ENCODE data around the gene RASIP1. TPM values are rescaled to one million over a fixed set of nuclear protein-coding genes. Genes with fewer than 3 reads are reported as not detected.
"Not testable (repeated sequence)": the region's sequence is repeated elsewhere in the genome, so short reads cannot be mapped to it uniquely, and the experiment has no call there.

Gene RASIP1
- total RNA-seq, 1 donor from 2014 or later = 0.62 TPM

DNA sequence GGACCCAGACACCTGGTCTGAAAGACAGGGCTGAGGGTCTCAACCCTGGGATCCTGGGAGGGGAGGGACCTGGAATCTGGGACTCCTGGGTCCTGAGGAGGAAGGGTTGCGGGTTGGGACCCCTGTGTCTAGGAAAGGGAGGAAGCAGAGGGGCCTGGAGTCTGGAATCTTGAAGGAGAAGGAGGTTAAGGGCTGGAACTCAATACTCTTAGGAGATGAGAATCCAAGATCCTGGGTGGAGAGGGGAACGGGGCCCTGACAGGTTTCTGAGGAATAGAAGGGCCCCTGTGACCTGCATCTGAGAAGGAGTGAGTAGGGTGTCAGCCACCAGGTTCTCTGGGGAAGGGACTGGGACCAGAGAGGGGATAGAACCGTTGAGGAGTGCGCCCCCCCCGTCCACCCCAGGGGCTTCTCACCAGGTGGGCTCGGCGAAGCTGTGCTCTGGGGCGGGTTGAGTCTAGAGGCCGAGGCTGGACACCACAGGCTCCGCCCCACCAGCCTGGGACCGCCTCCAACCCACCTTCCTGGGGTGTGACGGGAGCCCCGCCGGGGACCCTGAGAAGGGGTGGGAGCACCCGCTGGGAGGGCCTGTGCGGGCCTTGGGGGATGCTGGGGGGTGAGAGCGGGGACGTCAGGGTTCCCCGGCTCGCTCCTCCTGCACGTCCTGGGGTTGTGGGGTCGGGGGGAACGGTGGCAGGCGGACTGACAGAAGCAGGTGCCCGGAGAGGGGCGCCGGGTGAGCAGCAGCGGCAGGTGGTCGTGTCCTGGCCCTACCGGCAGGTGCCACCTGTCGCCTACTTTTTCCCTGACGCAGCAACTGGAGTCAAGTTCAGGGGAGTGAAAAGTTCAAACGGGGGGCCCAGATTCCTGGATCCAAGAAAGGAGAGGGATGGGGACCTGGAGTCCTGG is 20.9 kb downstream of the RASIP1 start, which contains the start of gene MAMSTR:
TSS of gene MAMSTR (minus strand) at position 463 of the 909 bp plus-strand sequence. CDS start 694 bp downstream, outside the sequence.
- H3K9me3 Mint-ChIP-seq (ENCODE audit: low read depth) = no peaks in the 10 kb centered on the region
- peak within 1 kb of the TSS; percentile 98 for H3K4me3 Mint-ChIP-seq (ENCODE audit: unreplicated experiment)
- no peak for DNase-seq (ENCODE audit: low spot score)
- no peaks in the 10 kb centered on the region for H3K27me3 Mint-ChIP-seq (ENCODE audit: low read depth)
- peak within 1 kb of the TSS; percentile 99 for H3K27ac Mint-ChIP-seq (ENCODE audit: unreplicated experiment)
- peaks cover 36% of the 10 kb centered on the region for H3K4me1 Mint-ChIP-seq (ENCODE audit: low read depth)
- H3K36me3 Mint-ChIP-seq (ENCODE audit: low read depth) = no peaks in the 10 kb centered on the region
- TF ChIP-seq, protein P1, sequence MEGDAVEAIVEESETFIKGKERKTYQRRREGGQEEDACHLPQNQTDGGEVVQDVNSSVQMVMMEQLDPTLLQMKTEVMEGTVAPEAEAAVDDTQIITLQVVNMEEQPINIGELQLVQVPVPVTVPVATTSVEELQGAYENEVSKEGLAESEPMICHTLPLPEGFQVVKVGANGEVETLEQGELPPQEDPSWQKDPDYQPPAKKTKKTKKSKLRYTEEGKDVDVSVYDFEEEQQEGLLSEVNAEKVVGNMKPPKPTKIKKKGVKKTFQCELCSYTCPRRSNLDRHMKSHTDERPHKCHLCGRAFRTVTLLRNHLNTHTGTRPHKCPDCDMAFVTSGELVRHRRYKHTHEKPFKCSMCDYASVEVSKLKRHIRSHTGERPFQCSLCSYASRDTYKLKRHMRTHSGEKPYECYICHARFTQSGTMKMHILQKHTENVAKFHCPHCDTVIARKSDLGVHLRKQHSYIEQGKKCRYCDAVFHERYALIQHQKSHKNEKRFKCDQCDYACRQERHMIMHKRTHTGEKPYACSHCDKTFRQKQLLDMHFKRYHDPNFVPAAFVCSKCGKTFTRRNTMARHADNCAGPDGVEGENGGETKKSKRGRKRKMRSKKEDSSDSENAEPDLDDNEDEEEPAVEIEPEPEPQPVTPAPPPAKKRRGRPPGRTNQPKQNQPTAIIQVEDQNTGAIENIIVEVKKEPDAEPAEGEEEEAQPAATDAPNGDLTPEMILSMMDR (IDR thresholded peaks at IDR 0.05) = no peak

DNA sequence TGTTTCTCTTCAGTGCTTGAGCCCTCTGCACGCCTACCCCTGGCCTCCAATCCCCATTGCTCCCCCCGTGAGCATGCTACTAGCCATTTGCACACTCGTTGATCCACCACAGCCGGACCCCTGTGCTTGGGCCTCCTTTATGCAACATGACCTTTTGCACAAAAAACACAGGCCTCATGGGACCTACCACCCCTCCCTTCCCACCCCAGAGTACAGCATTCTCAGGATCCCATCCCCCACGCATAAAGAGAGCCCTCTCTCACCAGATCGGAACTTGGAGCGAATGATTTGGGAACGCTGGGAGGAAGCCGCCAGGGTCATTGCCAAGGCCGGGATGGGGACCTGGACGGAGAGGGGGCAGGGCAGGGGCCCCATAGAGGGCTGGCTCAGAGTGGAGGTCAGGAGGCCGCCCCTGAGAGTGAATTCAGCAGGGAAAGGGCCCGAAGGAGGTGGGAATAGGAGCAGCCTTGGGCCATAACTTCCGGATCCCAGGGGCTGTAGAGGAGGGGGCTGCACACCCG is 21.6 kb downstream of the RASIP1 start:
- Mint-ChIP-seq H3K4me3 (ENCODE audit: unreplicated experiment) (no peak overlapping the region), H3K36me3 (ENCODE audit: low read depth) (no peaks in the 10 kb centered on the region), H3K4me1 (ENCODE audit: low read depth) (peaks cover 35% of the 10 kb centered on the region), H3K9me3 (ENCODE audit: low read depth) (no peaks in the 10 kb centered on the region), H3K27ac (ENCODE audit: unreplicated experiment) (peak overlapping the region; percentile 2), H3K27me3 (ENCODE audit: low read depth) (no peaks in the 10 kb centered on the region)
- no peak for DNase-seq (ENCODE audit: low spot score)
- TF ChIP-seq, protein P1 (IDR thresholded peaks at IDR 0.05) = no peak

DNA sequence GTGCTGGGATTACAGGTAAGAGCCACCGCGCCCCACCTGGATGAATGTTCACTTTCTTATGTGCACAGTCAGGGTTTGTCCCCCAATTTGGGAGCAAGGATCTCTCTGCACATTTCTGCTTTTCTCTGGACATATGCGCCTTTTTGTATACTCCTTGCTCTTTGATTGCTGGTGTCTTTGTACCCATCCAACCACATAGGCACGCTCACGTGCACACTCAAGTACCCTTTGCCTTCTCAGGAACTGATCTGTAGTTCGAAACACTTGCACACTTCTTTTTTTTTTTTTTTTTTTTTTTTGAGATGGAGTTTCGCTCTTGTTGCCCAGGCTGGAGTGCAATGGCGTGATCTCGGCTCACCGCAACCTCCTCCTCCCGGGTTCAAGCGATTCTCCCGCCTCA is 22.3 kb downstream of the RASIP1 start:
- not testable (repeated sequence) for H3K27me3 Mint-ChIP-seq (ENCODE audit: low read depth); H3K27ac Mint-ChIP-seq (ENCODE audit: unreplicated experiment); H3K36me3 Mint-ChIP-seq (ENCODE audit: low read depth); H3K9me3 Mint-ChIP-seq (ENCODE audit: low read depth); DNase-seq (ENCODE audit: low spot score); H3K4me3 Mint-ChIP-seq (ENCODE audit: unreplicated experiment)
- peaks cover 41% of the 10 kb centered on the region for H3K4me1 Mint-ChIP-seq (ENCODE audit: low read depth)

DNA sequence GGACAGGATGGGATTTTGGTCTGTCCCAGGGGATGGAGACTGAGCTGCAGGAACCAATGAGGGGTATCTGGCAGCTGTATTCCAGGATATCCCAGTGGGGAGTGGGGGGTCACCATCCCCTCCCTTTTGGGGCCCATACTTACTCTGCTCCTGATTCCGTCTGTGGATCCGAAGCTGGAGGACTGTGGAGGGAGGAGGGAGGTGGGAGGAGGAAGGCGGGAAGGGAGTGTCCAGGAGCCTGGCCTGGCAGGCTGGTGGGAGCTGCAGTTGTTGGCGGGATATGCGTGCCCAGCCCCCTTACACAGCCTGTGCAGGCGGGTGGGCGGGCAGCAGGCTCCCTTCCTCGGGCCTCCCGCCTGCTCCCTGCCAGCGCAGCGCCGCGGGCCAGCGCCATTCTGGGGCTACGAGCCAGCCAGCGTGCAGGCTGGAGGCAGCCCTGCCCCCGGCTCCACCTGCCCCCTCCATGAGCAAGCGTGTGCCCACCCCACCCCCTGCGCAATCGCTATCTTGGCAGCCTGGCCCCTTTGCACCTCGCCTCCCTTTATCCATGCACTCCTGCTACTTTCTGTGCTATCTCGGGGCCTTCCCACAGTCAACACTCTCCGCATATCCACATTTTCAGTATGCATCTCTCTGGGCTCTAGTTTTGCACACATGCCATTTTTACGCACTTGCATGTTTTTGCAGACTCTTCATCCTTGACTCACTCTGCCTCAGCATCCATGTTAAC is 23.7 kb downstream of the RASIP1 start:
- DNase-seq (ENCODE audit: low spot score) = no peak
- peak overlapping the region; percentile 76 for H3K27ac Mint-ChIP-seq (ENCODE audit: unreplicated experiment)

DNA sequence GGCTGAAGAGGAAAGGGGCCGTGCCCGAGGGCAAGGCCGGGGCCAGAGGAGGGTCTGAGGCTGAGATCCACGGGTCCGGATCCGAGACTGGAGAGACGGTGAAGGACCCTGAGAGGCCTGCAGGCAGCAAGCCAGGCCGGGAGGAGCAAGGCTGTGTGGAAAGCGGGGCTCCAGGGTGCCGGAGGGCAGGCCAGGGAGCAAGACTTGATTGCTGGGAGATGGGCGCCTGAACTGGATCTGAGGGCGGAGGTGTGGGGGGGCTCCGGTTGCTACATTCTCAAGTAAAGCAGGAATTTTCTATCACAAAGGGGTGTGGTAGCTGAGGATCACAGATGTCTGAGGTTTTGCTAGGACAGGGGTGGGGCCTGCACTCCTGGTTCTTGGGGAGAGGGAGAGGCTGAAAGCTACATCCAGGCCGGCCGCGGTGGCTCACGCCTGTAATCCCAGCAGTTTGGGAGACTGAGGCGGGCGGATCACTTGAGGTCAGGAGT is 24.7 kb downstream of the RASIP1 start:
- H3K4me1 Mint-ChIP-seq (ENCODE audit: low read depth) = peaks cover 43% of the 10 kb centered on the region
- H3K27ac Mint-ChIP-seq (ENCODE audit: unreplicated experiment) = peak overlapping the region; percentile 57
- no peaks in the 10 kb centered on the region for H3K9me3 Mint-ChIP-seq (ENCODE audit: low read depth)
- H3K4me3 Mint-ChIP-seq (ENCODE audit: unreplicated experiment) = no peak overlapping the region
- H3K27me3 Mint-ChIP-seq (ENCODE audit: low read depth) = no peaks in the 10 kb centered on the region
- H3K36me3 Mint-ChIP-seq (ENCODE audit: low read depth) = no peaks in the 10 kb centered on the region
- DNase-seq (ENCODE audit: low spot score) = no peak
- TF ChIP-seq, protein P1 (IDR thresholded peaks at IDR 0.05) = no peak

More for the DNA sequence above, 23.7 kb downstream of the RASIP1 start:
- peaks cover 46% of the 10 kb centered on the region for H3K4me1 Mint-ChIP-seq (ENCODE audit: low read depth)
- H3K9me3 Mint-ChIP-seq (ENCODE audit: low read depth) = no peaks in the 10 kb centered on the region
- no peaks in the 10 kb centered on the region for H3K36me3 Mint-ChIP-seq (ENCODE audit: low read depth)
- no peaks in the 10 kb centered on the region for H3K27me3 Mint-ChIP-seq (ENCODE audit: low read depth)
- TF ChIP-seq, protein P1 (IDR thresholded peaks at IDR 0.05) = no peak
- peak overlapping the region; percentile 37 for H3K4me3 Mint-ChIP-seq (ENCODE audit: unreplicated experiment)

Data from chondrocyte (in vitro differentiated cells).